ENCODE measurements around the gene CAPN9. TPM values are rescaled to one million over a fixed set of nuclear protein-coding genes. Genes with fewer than 3 reads are reported as not detected.

The CAPN9 gene
- total and polyA plus RNA-seq, 8 donors = 0.84 to 5.0 (median 1.7) TPM

- Histone ChIP-seq H3K27me3 (no peaks in the 10 kb centered on the region), H3K9me3 (no peaks in the 10 kb centered on the region), H3K4me1 (peaks cover 0 to 6% of the 10 kb centered on the region in 2 donors), H3K27ac (no peak overlapping the region), H3K36me3 (no peaks in the 10 kb centered on the region), H3K4me3 (no peak overlapping the region)
- intact Hi-C loops (cut with DNase I) = no loop called here
- TF ChIP-seq CTCF (IDR thresholded peaks at IDR 0.05) = peak in 1 of 2 donors; percentile 6
- no peak for ATAC-seq
- no peak for DNase-seq
These were observed 26.3 kb downstream of the CAPN9 start for GRCh38 chr1:230773396-230774033.

- Histone ChIP-seq H3K9me3 (no peaks in the 10 kb centered on the region), H3K27me3 (no peaks in the 10 kb centered on the region), H3K4me1 (no peaks in the 10 kb centered on the region), H3K36me3 (no peaks in the 10 kb centered on the region), H3K4me3 (no peak overlapping the region), H3K27ac (no peak overlapping the region)
- TF ChIP-seq CTCF (IDR thresholded peaks at IDR 0.05) = no peak
- intact Hi-C loops (cut with DNase I) = no loop called here
- no peak for ATAC-seq
- DNase-seq = no peak
These were observed 31.9 kb downstream of the CAPN9 start for GRCh38 chr1:230778916-230779590.

GRCh38 chr1:230781131-230781530 lies 33.9 kb downstream of the CAPN9 start:
- intact Hi-C loops (cut with DNase I) = no loop called here

GRCh38 chr1:230781594-230781993 lies 34.4 kb downstream of the CAPN9 start:
- ATAC-seq (no peak), DNase-seq (no peak)
- no peak for TF ChIP-seq CTCF (IDR thresholded peaks at IDR 0.05)
- no peak overlapping the region for H3K27ac ChIP-seq
- no peaks in the 10 kb centered on the region for H3K36me3 ChIP-seq
- intact Hi-C loops (cut with DNase I) = no loop called here
- H3K9me3 ChIP-seq = no peaks in the 10 kb centered on the region
- no peaks in the 10 kb centered on the region for H3K4me1 ChIP-seq
- H3K4me3 ChIP-seq = no peak overlapping the region
- no peaks in the 10 kb centered on the region for H3K27me3 ChIP-seq

More at GRCh38 chr1:230781131-230781530, 33.9 kb downstream of the CAPN9 start:
- no peaks in the 10 kb centered on the region for H3K9me3 ChIP-seq
- DNase-seq = no peak
- H3K4me3 ChIP-seq = no peak overlapping the region
- H3K27ac ChIP-seq = no peak overlapping the region
- no peak for ATAC-seq
- no peaks in the 10 kb centered on the region for H3K4me1 ChIP-seq
- no peaks in the 10 kb centered on the region for H3K27me3 ChIP-seq
- TF ChIP-seq CTCF (IDR thresholded peaks at IDR 0.05) = no peak
- H3K36me3 ChIP-seq = no peaks in the 10 kb centered on the region

GRCh38 chr1:230784163-230784562 lies 37.0 kb downstream of the CAPN9 start:
- Histone ChIP-seq H3K9me3 (no peaks in the 10 kb centered on the region), H3K27ac (no peak overlapping the region), H3K4me1 (no peaks in the 10 kb centered on the region), H3K27me3 (no peaks in the 10 kb centered on the region), H3K4me3 (no peak overlapping the region), H3K36me3 (no peaks in the 10 kb centered on the region)
- no peak for TF ChIP-seq CTCF (IDR thresholded peaks at IDR 0.05)
- ATAC-seq (no peak), DNase-seq (no peak)
- intact Hi-C loops (cut with DNase I) = no loop called here

All from left lung (tissue), 10 donors.